ENCODE data around the gene CD2. TPM values are rescaled to one million over a fixed set of nuclear protein-coding genes. Genes with fewer than 3 reads are reported as not detected.

The CD2 gene
- total RNA-seq, 1 donor from 2014 or later: 8.3 TPM

- Histone ChIP-seq H3K9me3 (no peaks in the 10 kb centered on the region), H3K4me3 (no peak overlapping the region), H3K36me3 (no peaks in the 10 kb centered on the region), H3K4me1 (peaks cover 14% of the 10 kb centered on the region), H3K27me3 (no peaks in the 10 kb centered on the region), H3K27ac (no peak overlapping the region)
- no peak for DNase-seq (ENCODE audit: extremely low spot score in 2 of 2)
- intact Hi-C loops (cut with DNase I): no loop called here
- TF ChIP-seq POLR2AphosphoS5 (IDR thresholded peaks at IDR 0.05; ENCODE audit: insufficient read depth in 1 of 2, low read depth in 1 of 2) (no peak), POLR2A (IDR thresholded peaks at IDR 0.05) (no peak)
- TF ChIP-seq, protein P1, sequence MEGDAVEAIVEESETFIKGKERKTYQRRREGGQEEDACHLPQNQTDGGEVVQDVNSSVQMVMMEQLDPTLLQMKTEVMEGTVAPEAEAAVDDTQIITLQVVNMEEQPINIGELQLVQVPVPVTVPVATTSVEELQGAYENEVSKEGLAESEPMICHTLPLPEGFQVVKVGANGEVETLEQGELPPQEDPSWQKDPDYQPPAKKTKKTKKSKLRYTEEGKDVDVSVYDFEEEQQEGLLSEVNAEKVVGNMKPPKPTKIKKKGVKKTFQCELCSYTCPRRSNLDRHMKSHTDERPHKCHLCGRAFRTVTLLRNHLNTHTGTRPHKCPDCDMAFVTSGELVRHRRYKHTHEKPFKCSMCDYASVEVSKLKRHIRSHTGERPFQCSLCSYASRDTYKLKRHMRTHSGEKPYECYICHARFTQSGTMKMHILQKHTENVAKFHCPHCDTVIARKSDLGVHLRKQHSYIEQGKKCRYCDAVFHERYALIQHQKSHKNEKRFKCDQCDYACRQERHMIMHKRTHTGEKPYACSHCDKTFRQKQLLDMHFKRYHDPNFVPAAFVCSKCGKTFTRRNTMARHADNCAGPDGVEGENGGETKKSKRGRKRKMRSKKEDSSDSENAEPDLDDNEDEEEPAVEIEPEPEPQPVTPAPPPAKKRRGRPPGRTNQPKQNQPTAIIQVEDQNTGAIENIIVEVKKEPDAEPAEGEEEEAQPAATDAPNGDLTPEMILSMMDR (IDR thresholded peaks at IDR 0.05): no peak
Observed at GRCh38 chr1:116767782-116768382, 13.7 kb downstream of the CD2 start.

GRCh38 chr1:116768416-116769103 lies 14.3 kb downstream of the CD2 start:
- Histone ChIP-seq H3K27me3 (no peaks in the 10 kb centered on the region), H3K9me3 (no peaks in the 10 kb centered on the region), H3K27ac (no peak overlapping the region), H3K36me3 (no peaks in the 10 kb centered on the region), H3K4me3 (no peak overlapping the region), H3K4me1 (peaks cover 7% of the 10 kb centered on the region)
- no peak for DNase-seq (ENCODE audit: extremely low spot score in 2 of 2)
- intact Hi-C loops (cut with DNase I): no loop called here
- TF ChIP-seq POLR2AphosphoS5 (IDR thresholded peaks at IDR 0.05; ENCODE audit: insufficient read depth in 1 of 2, low read depth in 1 of 2) (no peak), POLR2A (IDR thresholded peaks at IDR 0.05) (no peak)
- TF ChIP-seq, protein P1 (IDR thresholded peaks at IDR 0.05): no peak

DNA sequence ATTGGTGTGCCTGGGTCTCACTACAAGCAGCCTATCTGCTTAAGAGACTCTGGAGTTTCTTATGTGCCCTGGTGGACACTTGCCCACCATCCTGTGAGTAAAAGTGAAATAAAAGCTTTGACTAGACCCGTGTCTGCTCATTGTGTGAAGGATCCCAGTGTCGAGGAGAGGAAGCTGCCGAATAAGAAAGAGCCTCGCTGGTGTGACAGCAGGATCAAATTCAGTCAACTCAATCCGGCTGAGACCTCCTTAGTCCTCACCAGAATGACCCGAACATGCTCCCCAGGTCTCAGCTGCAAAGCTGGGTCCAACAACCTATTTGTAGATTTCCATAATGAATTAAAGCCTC lies 14.8 kb downstream of the CD2 start:
- Histone ChIP-seq H3K9me3 (no peaks in the 10 kb centered on the region), H3K27me3 (no peaks in the 10 kb centered on the region), H3K4me3 (no peak overlapping the region), H3K36me3 (no peaks in the 10 kb centered on the region), H3K4me1 (peaks cover 2% of the 10 kb centered on the region), H3K27ac (no peak overlapping the region)
- no peak for TF ChIP-seq POLR2A (IDR thresholded peaks at IDR 0.05)
- TF ChIP-seq, protein P1 (IDR thresholded peaks at IDR 0.05): no peak
- no peak for TF ChIP-seq POLR2AphosphoS5 (IDR thresholded peaks at IDR 0.05; ENCODE audit: insufficient read depth in 1 of 2, low read depth in 1 of 2)
- no peak for DNase-seq (ENCODE audit: extremely low spot score in 2 of 2)
- intact Hi-C loops (cut with DNase I): no loop called here

DNA sequence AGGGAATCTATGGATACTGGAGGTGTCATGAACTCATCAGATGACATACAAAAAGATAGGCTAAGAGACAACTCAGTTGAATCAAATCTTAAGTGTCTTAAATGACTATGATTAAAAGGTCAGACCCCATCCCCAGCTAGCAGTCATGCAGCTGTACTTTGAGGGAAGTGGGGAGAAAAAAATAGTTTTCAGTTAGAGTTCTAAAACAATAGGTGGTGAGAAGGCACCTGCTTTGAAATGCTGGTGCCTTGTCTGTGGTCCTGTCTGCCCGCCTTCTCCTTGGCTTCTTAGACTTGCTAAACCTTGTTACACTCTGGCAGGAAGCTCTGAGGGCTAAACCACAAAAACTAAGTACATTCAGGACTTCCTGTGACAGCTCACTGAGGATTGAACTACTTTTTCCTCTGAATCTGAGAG lies 15.3 kb downstream of the CD2 start:
- Histone ChIP-seq H3K4me1 (no peaks in the 10 kb centered on the region), H3K27me3 (no peaks in the 10 kb centered on the region), H3K36me3 (no peaks in the 10 kb centered on the region), H3K4me3 (no peak overlapping the region), H3K27ac (no peak overlapping the region), H3K9me3 (no peaks in the 10 kb centered on the region)
- no peak for TF ChIP-seq POLR2AphosphoS5 (IDR thresholded peaks at IDR 0.05; ENCODE audit: insufficient read depth in 1 of 2, low read depth in 1 of 2)
- TF ChIP-seq POLR2A (IDR thresholded peaks at IDR 0.05): no peak
- TF ChIP-seq, protein P1 (IDR thresholded peaks at IDR 0.05): no peak
- DNase-seq (ENCODE audit: extremely low spot score in 2 of 2): no peak
- intact Hi-C loops (cut with DNase I): no loop called here

DNA sequence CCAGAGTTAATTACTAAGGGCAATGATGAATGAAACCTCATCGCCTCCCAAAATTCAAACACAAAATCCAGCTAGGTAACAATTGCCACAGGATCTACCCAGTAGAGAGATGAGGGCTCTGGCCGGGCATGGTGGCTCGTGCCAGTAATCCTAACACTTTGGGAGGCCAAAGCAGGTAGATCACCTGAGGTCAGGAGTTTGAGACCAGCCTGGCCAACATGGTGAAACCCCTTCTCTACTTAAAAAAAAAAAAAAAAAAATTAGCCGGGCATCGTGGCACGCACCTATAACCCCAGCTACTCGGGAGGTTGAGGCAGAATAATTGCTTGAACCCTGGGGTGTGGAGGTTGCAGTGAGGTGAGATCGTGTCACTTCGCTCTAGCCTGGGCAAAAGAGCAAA lies 15.8 kb downstream of the CD2 start:
- H3K9me3 ChIP-seq: no peaks in the 10 kb centered on the region
- H3K4me3 ChIP-seq: no peak overlapping the region
- TF ChIP-seq, protein P1 (IDR thresholded peaks at IDR 0.05): no peak
- TF ChIP-seq POLR2A (IDR thresholded peaks at IDR 0.05) (no peak), POLR2AphosphoS5 (IDR thresholded peaks at IDR 0.05; ENCODE audit: insufficient read depth in 1 of 2, low read depth in 1 of 2) (no peak)
- no peaks in the 10 kb centered on the region for H3K4me1 ChIP-seq
- no peaks in the 10 kb centered on the region for H3K27me3 ChIP-seq
- intact Hi-C loops (cut with DNase I): no loop called here
- DNase-seq (ENCODE audit: extremely low spot score in 2 of 2): no peak
- H3K36me3 ChIP-seq: no peaks in the 10 kb centered on the region
- H3K27ac ChIP-seq: no peak overlapping the region
